Neural progenitor cell (in vitro differentiated cells): ENCODE measurements around the gene ZFYVE9. TPM values are rescaled to one million over a fixed set of nuclear protein-coding genes. Genes with fewer than 3 reads are reported as not detected.

Source experiments
- DNase-seq: peaks from one replicate; pipeline ENCODE4 v3.0.0-alpha.2; 2016; ENCODE audit warnings: low spot score
- H2AFZ ChIP-seq: fragments of 200-600 bp; sonication (generic); replicated peaks from 2 replicates; pipeline ENCODE4 v1.6.1; 2016; ENCODE audit warnings: antibody characterized with exemption
- H3F3A ChIP-seq: fragments of 200-600 bp; sonication (generic); 2 replicates; pipeline ENCODE4 v1.6.1; 2016; ENCODE audit warnings: antibody characterized with exemption, low read depth
- H3K27ac ChIP-seq: fragments of 200-600 bp; sonication (generic); 2 replicates; pipeline ENCODE4 v1.5.1; 2016; ENCODE audit warnings: mild to moderate bottlenecking
- H3K27me3 ChIP-seq: fragments of 200-600 bp; sonication (generic); 2 replicates; pipeline ENCODE4 v1.6.1; 2016; ENCODE audit warnings: mild to moderate bottlenecking, moderate library complexity
- H3K36me3 ChIP-seq: fragments of 200-600 bp; sonication (generic); 2 replicates; pipeline ENCODE4 v1.5.1; 2016
- H3K4me1 ChIP-seq: fragments of 200-600 bp; sonication (generic); 2 replicates; pipeline ENCODE4 v1.6.1; 2016; ENCODE audit warnings: mixed run types
- H3K4me2 ChIP-seq: fragments of 200-600 bp; sonication (generic); 2 replicates; pipeline ENCODE4 v1.6.1; 2016
- H3K4me3 ChIP-seq: fragments of 200-600 bp; sonication (generic); 2 replicates; pipeline ENCODE4 v1.5.1; 2016
- H3K79me2 ChIP-seq: fragments of 200-600 bp; sonication (generic); 2 replicates; pipeline ENCODE4 v1.6.1; 2016; ENCODE audit warnings: low read depth
- H3K9ac ChIP-seq: fragments of 200-600 bp; sonication (generic); 2 replicates; pipeline ENCODE4 v1.6.1; 2016
- H3K9me3 ChIP-seq: fragments of 200-600 bp; sonication (generic); 2 replicates; pipeline ENCODE4 v1.5.1; 2016; ENCODE audit warnings: low read depth
- H4K20me1 ChIP-seq: fragments of 200-600 bp; sonication (generic); 2 replicates; pipeline ENCODE4 v1.6.1; 2016; ENCODE audit warnings: low read depth
- H3K27ac Mint-ChIP-seq: 3 replicates; pipeline ENCODE4 v1.8.0; 2021; ENCODE audit warnings: mixed read lengths
- H3K27me3 Mint-ChIP-seq: 2 replicates; pipeline ENCODE4 v1.8.0; 2022; ENCODE audit warnings: low read depth, mild to moderate bottlenecking, inconsistent platforms, moderate library complexity, mixed read lengths; ENCODE audit not compliant: insufficient read depth
- H3K36me3 Mint-ChIP-seq: 3 replicates; pipeline ENCODE4 v1.8.0; 2021; ENCODE audit warnings: mixed read lengths
- H3K4me1 Mint-ChIP-seq: 3 replicates; pipeline ENCODE4 v1.8.0; 2021; ENCODE audit warnings: mixed read lengths
- H3K4me3 Mint-ChIP-seq: 3 replicates; pipeline ENCODE4 v1.8.0; 2021; ENCODE audit warnings: mild to moderate bottlenecking, moderate library complexity, mixed read lengths
- H3K9me3 Mint-ChIP-seq: 3 replicates; pipeline ENCODE4 v1.8.0; 2020; ENCODE audit warnings: mixed read lengths
- EZH2 ChIP-seq: fragments of 200-600 bp; sonication (generic); IDR thresholded peaks from 2 replicates; pipeline ENCODE4 v1.6.1; 2017; ENCODE audit warnings: antibody characterized with exemption, mild to moderate bottlenecking, moderate library complexity
- EZH2phosphoT487 ChIP-seq: fragments of 200-600 bp; sonication (generic); IDR thresholded peaks from 2 replicates; pipeline ENCODE4 v1.6.1; 2017; ENCODE audit warnings: antibody characterized with exemption
- total RNA-seq: library from RNA; depleted of rRNA; stranded (reverse); fragments of >200 nt; gene quantifications from 2 replicates; pipeline ENCODE4 v1.2.3, GENCODE V29; 2015; ENCODE audit warnings: low replicate concordance
- TF ChIP-seq, protein P1 (sequence below): fragments of 200-600 bp; sonication (generic); IDR thresholded peaks from 2 replicates; pipeline ENCODE4 v1.5.1; 2017; ENCODE audit warnings: antibody characterized with exemption, mild to moderate bottlenecking

Gene ZFYVE9
- total RNA-seq, 1 donor from 2014 or later = 42.7 TPM

- Histone ChIP-seq H3K9ac (no peak overlapping the region), H3K27me3 (no peaks in the 10 kb centered on the region), H3K4me2 (no peak overlapping the region), H4K20me1 (no peaks in the 10 kb centered on the region), H3F3A (no peaks in the 10 kb centered on the region), H3K4me1 (no peaks in the 10 kb centered on the region), H3K27ac (no peak overlapping the region), H2AFZ (no peak overlapping the region), H3K9me3 (no peaks in the 10 kb centered on the region), H3K36me3 (no peaks in the 10 kb centered on the region), H3K79me2 (no peaks in the 10 kb centered on the region), H3K4me3 (no peak overlapping the region)
- Mint-ChIP-seq H3K36me3 (peaks cover 10% of the 10 kb centered on the region), H3K9me3 (no peaks in the 10 kb centered on the region), H3K27ac (no peak overlapping the region), H3K4me1 (no peaks in the 10 kb centered on the region), H3K27me3 (peaks cover 2% of the 10 kb centered on the region), H3K4me3 (no peak overlapping the region)
- TF ChIP-seq EZH2 = no peak
- TF ChIP-seq EZH2phosphoT487 = no peak
- TF ChIP-seq, protein P1, sequence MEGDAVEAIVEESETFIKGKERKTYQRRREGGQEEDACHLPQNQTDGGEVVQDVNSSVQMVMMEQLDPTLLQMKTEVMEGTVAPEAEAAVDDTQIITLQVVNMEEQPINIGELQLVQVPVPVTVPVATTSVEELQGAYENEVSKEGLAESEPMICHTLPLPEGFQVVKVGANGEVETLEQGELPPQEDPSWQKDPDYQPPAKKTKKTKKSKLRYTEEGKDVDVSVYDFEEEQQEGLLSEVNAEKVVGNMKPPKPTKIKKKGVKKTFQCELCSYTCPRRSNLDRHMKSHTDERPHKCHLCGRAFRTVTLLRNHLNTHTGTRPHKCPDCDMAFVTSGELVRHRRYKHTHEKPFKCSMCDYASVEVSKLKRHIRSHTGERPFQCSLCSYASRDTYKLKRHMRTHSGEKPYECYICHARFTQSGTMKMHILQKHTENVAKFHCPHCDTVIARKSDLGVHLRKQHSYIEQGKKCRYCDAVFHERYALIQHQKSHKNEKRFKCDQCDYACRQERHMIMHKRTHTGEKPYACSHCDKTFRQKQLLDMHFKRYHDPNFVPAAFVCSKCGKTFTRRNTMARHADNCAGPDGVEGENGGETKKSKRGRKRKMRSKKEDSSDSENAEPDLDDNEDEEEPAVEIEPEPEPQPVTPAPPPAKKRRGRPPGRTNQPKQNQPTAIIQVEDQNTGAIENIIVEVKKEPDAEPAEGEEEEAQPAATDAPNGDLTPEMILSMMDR = no peak
- no peak for DNase-seq
These were observed 199.9 kb downstream of the ZFYVE9 start for GRCh38 chr1:52341655-52342260.

DNA sequence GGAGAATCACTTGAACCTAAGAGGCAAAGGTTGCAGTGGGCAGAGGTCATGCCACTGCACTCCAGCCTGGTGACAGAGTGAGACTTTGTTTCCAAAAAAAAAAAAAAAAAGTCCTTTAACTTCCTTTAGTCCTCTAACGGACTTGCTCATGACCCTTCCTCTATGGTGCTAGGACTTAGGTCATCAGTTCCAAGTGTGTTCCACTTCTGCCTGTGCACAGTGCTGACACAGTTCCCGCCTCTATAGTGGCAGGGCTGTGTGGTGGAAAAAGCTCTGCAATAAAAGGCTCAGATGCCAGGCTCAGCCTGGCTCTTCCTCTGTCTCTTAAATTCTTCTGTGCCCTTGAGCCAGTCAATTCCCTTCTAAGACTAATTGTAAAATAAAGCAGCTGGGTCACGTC, 202.1 kb downstream of the ZFYVE9 start:
- Histone ChIP-seq H2AFZ (no peak overlapping the region), H3K79me2 (no peaks in the 10 kb centered on the region), H3K27ac (no peak overlapping the region), H3K4me3 (no peak overlapping the region), H3K9me3 (no peaks in the 10 kb centered on the region), H3F3A (peaks cover 10% of the 10 kb centered on the region), H3K9ac (no peak overlapping the region), H3K4me1 (peaks cover 7% of the 10 kb centered on the region), H4K20me1 (no peaks in the 10 kb centered on the region), H3K36me3 (no peaks in the 10 kb centered on the region), H3K4me2 (no peak overlapping the region), H3K27me3 (no peaks in the 10 kb centered on the region)
- Mint-ChIP-seq H3K36me3 (peaks cover 15% of the 10 kb centered on the region), H3K9me3 (no peaks in the 10 kb centered on the region), H3K4me3 (no peak overlapping the region), H3K27ac (no peak overlapping the region), H3K27me3 (peaks cover 2% of the 10 kb centered on the region), H3K4me1 (peaks cover 3% of the 10 kb centered on the region)
- no peak for DNase-seq
- TF ChIP-seq EZH2 (no peak), EZH2phosphoT487 (no peak)
- TF ChIP-seq, protein P1 = no peak

DNA sequence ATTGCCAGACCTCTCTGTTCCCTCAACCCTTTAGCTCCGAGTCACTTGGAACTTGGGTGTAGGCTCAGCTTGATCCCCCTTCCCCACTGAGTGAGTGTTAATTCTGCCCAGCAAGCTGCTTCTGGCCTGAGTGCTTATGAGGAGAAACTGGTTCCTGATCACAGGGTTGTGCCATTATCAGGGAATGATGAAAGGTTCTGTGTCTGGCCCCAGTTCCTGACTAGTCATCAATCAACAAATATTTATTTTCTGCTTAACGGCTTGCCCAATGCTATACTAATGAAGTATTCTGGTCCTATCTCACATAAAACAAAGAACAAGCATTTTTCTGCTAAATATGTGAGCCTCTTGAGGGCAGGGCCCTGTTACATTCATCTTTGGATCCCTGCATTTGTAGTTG, 203.4 kb downstream of the ZFYVE9 start:
- H3K36me3 Mint-ChIP-seq = peaks cover 13% of the 10 kb centered on the region

More for the DNA sequence above, 203.4 kb downstream of the ZFYVE9 start:
- peaks cover 6% of the 10 kb centered on the region for H3K4me1 Mint-ChIP-seq
- H3K4me3 ChIP-seq = no peak overlapping the region
- no peak overlapping the region for H3K27ac ChIP-seq
- no peak overlapping the region for H3K4me2 ChIP-seq
- H3K27me3 ChIP-seq = no peaks in the 10 kb centered on the region
- H3F3A ChIP-seq = peaks cover 21% of the 10 kb centered on the region
- no peaks in the 10 kb centered on the region for H3K36me3 ChIP-seq
- H3K27me3 Mint-ChIP-seq = peaks cover 2% of the 10 kb centered on the region
- no peak for DNase-seq
- no peak overlapping the region for H2AFZ ChIP-seq
- no peaks in the 10 kb centered on the region for H4K20me1 ChIP-seq
- no peak for TF ChIP-seq EZH2
- TF ChIP-seq, protein P1 = no peak
- TF ChIP-seq EZH2phosphoT487 = no peak
- H3K4me1 ChIP-seq = peaks cover 13% of the 10 kb centered on the region
- H3K27ac Mint-ChIP-seq = no peak overlapping the region
- no peaks in the 10 kb centered on the region for H3K9me3 ChIP-seq
- H3K79me2 ChIP-seq = no peaks in the 10 kb centered on the region
- H3K4me3 Mint-ChIP-seq = no peak overlapping the region
- no peak overlapping the region for H3K9ac ChIP-seq
- H3K9me3 Mint-ChIP-seq = no peaks in the 10 kb centered on the region
